Heart left ventricle (tissue), 16 donors: ENCODE measurements around the gene RNF145. TPM values are rescaled to one million over a fixed set of nuclear protein-coding genes. Genes with fewer than 3 reads are reported as not detected.

Experiments
- ATAC-seq, 4 donors: fragments of 200-7000 bp; cut with Tn5 transposase; one replicate each; pipeline ENCODE4 v1.9.1; 2020 to 2022; ENCODE audit warnings: moderate library complexity in 4 of 4, mild to moderate bottlenecking in 3 of 4, moderate number of reproducible peaks in 1 of 4
- DNase-seq, 5 donors: peaks; one replicate each; pipeline ENCODE4 v3.0.0-alpha.2; 2020
- H3K27ac ChIP-seq, 12 donors: fragments of 200-600 bp; sonication (generic) in 4 of 12; one replicate each; pipeline versions ENCODE4 v1.5.0 to v1.8.0; 2016 to 2022; ENCODE audit warnings: mild to moderate bottlenecking in 2 of 12
- H3K27me3 ChIP-seq, 9 donors: fragments of 200-600 bp; sonication (generic) in 2 of 9; one replicate each; pipeline versions ENCODE4 v1.5.1 to v1.8.0; 2016 to 2022; ENCODE audit warnings: mild to moderate bottlenecking in 3 of 9
- H3K36me3 ChIP-seq, 9 donors: fragments of 200-600 bp; sonication (generic) in 2 of 9; one replicate each; pipeline versions ENCODE4 v1.5.0 to v1.8.0; 2018 to 2022; ENCODE audit warnings: mild to moderate bottlenecking in 2 of 9
- H3K4me1 ChIP-seq, 12 donors: fragments of 200-600 bp; sonication (generic) in 4 of 12; one replicate each; pipeline versions ENCODE4 v1.5.0 to v1.8.0; 2016 to 2022; ENCODE audit warnings: mild to moderate bottlenecking in 3 of 12
- H3K4me3 ChIP-seq, 12 donors: fragments of 200-600 bp; sonication (generic) in 4 of 12; one replicate each; pipeline versions ENCODE4 v1.5.0 to v1.8.0; 2017 to 2022; ENCODE audit warnings: mild to moderate bottlenecking in 9 of 12, moderate library complexity in 4 of 12
- H3K9me3 ChIP-seq, 12 donors: fragments of 200-600 bp; sonication (generic) in 4 of 12; one replicate each; pipeline versions ENCODE4 v1.5.0 to v1.8.0; 2016 to 2022; ENCODE audit warnings: mild to moderate bottlenecking in 1 of 12
- CTCF ChIP-seq, 12 donors: fragments of 200-600 bp; sonication (generic) in 4 of 12; IDR thresholded peaks; one replicate each; pipeline versions ENCODE4 v1.5.0 to v1.8.0; 2018 to 2022; ENCODE audit warnings: antibody characterized with exemption in 12 of 12, mild to moderate bottlenecking in 5 of 12
- POLR2A ChIP-seq, 2 donors: fragments of 450-650 bp; IDR thresholded peaks; one replicate each; pipeline ENCODE4 v1.6.1; 2017; ENCODE audit warnings: antibody characterized with exemption in 2 of 2, mild to moderate bottlenecking in 2 of 2, moderate library complexity in 2 of 2
- WGBS, 4 donors: extraction: QIAGEN DNeasy Blood & Tissue Kit in 2 of 4; methylation state at CpG; one replicate each; pipeline versions ENCODE4 v1.1.5 to v1.1.7; 2013 to 2018; 5-methylcytosine and 5-hydroxymethylcytosine counted together
- intact Hi-C, 10 donors: fragments of 100-400 bp; cut with DNase I; formaldehyde crosslinking; loops; one replicate each; pipeline versions ENCODE4 v1.11.1 to v1.14.2; 2022
- polyA plus RNA-seq, 2 donors: library from polyadenylated mRNA; stranded (reverse); fragments of 200-250 nt; gene quantifications; one replicate each; pipeline ENCODE4 v1.2.3, GENCODE V29; 2013
- total RNA-seq, 9 donors: library from RNA; depleted of rRNA in 2 of 9; stranded (reverse); fragments of >200 nt in 2 of 9; fragmentation: NEBNext Ultra II Directional in 3 of 9; extraction: Animal tissue kit (Norgen Biotek cat#: 25700) in 3 of 9; gene quantifications; one replicate each; pipeline versions ENCODE4 v1.1.0 to v1.2.4, GENCODE V29; 2016 to 2023
- donor health status: ischemic (EF 13 %, LVEDD 7.1; RV severe dilation, severe dysfunction).
- donor health status: healthy with polysubstance abuse.
- donor health status: DM: no; HTN: yes; CAD: no.
- donor health status: DM: no; HTN: no; CAD: no.
- donor health status: ischemic (EF 25% LVEDD 6.9; RV normal size, moderate dysfunction).
- donor health status: ischemic (EF 25% LVEDD 5.7; RV mildly dilated, moderate dysfunction).
- donor health status: healthy.
- donor health status: DM: yes; HTN: yes; CAD: no.
- donor health status: ischemic (EF 35%, LVEDD 5.7; RV mildly dilated, moderate dysfunction).
- donor health status: nonischemic (EF 11% LVEDD 7.7; RV severe dilation, severe dysfunction).
- donor health status: DM: yes; HTN: yes; CAD: no.
- donor health status: PGD.
- donor health status: ischemic (EF 29% LVEDD 5.4; RV normal size, mild dysfunction).
- donor health status: nonischemic (EF 23%, LVEDD 6.1; RV moderate dilation, normal function).

Gene RNF145
- total and polyA plus RNA-seq, 11 donors: 6.2 to 69.0 (median 25.2) TPM

GRCh38 chr5:159220206-159220605 is 10.9 kb upstream of the RNF145 start:
- WGBS, 4 donors: 76 to 87% (median 82%) methylated on average over 5 of the region's 5 CpGs
- Histone ChIP-seq H3K27ac (no peak overlapping the region), H3K27me3 (no peaks in the 10 kb centered on the region), H3K36me3 (no peaks in the 10 kb centered on the region), H3K4me3 (no peak overlapping the region), H3K4me1 (peaks cover 0 to 5% (median 0%) of the 10 kb centered on the region in 12 donors), H3K9me3 (no peaks in the 10 kb centered on the region)
- DNase-seq (no peak), ATAC-seq (no peak)
- TF ChIP-seq CTCF (IDR thresholded peaks at IDR 0.05) (no peak), POLR2A (IDR thresholded peaks at IDR 0.05) (no peak)
- intact Hi-C loops: no loop called here

- ATAC-seq: no peak
- TF ChIP-seq CTCF (IDR thresholded peaks at IDR 0.05): no peak
- TF ChIP-seq POLR2A (IDR thresholded peaks at IDR 0.05): no peak
- Histone ChIP-seq H3K36me3 (no peaks in the 10 kb centered on the region), H3K27ac (no peak overlapping the region), H3K9me3 (no peaks in the 10 kb centered on the region), H3K27me3 (no peaks in the 10 kb centered on the region), H3K4me1 (peaks cover 0 to 5% (median 0%) of the 10 kb centered on the region in 12 donors), H3K4me3 (no peak overlapping the region)
- intact Hi-C loops: loop anchor here in 2 of 10 donors (10.0 kb wide), 2 partner anchors 46 to 64 kb away; partner anchors contain the start of gene UBLCP1 (in 1 of the 2)
- no peak for DNase-seq
- 63 to 71% (median 65%) methylated on average over 2 of the region's 2 CpGs for WGBS, 4 donors
These were observed 9.3 kb upstream of the RNF145 start for GRCh38 chr5:159218595-159219023.

- no peak for TF ChIP-seq POLR2A (IDR thresholded peaks at IDR 0.05)
- no peak for TF ChIP-seq CTCF (IDR thresholded peaks at IDR 0.05)
- H3K27me3 ChIP-seq: no peaks in the 10 kb centered on the region
- WGBS, 4 donors: 80 to 92% (median 87%) methylated on average over 2 of the region's 2 CpGs
- no peaks in the 10 kb centered on the region for H3K9me3 ChIP-seq
- no peaks in the 10 kb centered on the region for H3K36me3 ChIP-seq
- no peak overlapping the region for H3K27ac ChIP-seq
- DNase-seq (no peak), ATAC-seq (no peak)
- intact Hi-C loops: loop anchor here in 2 of 10 donors (10.0 kb wide), 2 partner anchors 48 to 62 kb away; partner anchors contain the start of gene UBLCP1 (in 1 of the 2)
- H3K4me3 ChIP-seq: no peak overlapping the region
- H3K4me1 ChIP-seq: peaks cover 0 to under 1% (median 0%) of the 10 kb centered on the region in 12 donors
These were observed 7.9 kb upstream of the RNF145 start for GRCh38 chr5:159217236-159217635.

GRCh38 chr5:159216454-159216853 is 7.1 kb upstream of the RNF145 start:
- ATAC-seq: no peak
- no peaks in the 10 kb centered on the region for H3K9me3 ChIP-seq
- intact Hi-C loops: loop anchor here in 2 of 10 donors (10.0 kb wide), 2 partner anchors 48 to 62 kb away; partner anchors contain the start of gene UBLCP1 (in 1 of the 2)
- WGBS, 4 donors: 79 to 85% (median 83%) methylated on average over 2 of the region's 2 CpGs
- H3K36me3 ChIP-seq: no peaks in the 10 kb centered on the region
- H3K27me3 ChIP-seq: no peaks in the 10 kb centered on the region
- H3K4me1 ChIP-seq: peaks cover 0 to 8% (median 0%) of the 10 kb centered on the region in 12 donors
- H3K27ac ChIP-seq: no peak overlapping the region
- no peak overlapping the region for H3K4me3 ChIP-seq
- no peak for DNase-seq
- TF ChIP-seq CTCF (IDR thresholded peaks at IDR 0.05) (no peak), POLR2A (IDR thresholded peaks at IDR 0.05) (no peak)
